HG03108 (cell line): ENCODE measurements around the gene C9orf50.
"Not testable (repeated sequence)": the region's sequence is repeated elsewhere in the genome, so short reads cannot be mapped to it uniquely, and the experiment has no call there.

Source experiments
- ATAC-seq: cut with Tn5 transposase; IDR thresholded peaks from one replicate; pipeline ENCODE4 v1.9.1; 2021; ENCODE audit warnings: moderate library complexity; ENCODE audit not compliant: unreplicated experiment

C9orf50 gene

GRCh38 chr9:129648764-129649115 lies 27.8 kb upstream of the C9orf50 start:
- ATAC-seq, result no peak

- ATAC-seq, result no peak
Observed at GRCh38 chr9:129648092-129648763, 27.3 kb upstream of the C9orf50 start.

- no peak for ATAC-seq
Observed at GRCh38 chr9:129647635-129648034, 26.7 kb upstream of the C9orf50 start.

- no peak for ATAC-seq
Observed at GRCh38 chr9:129646654-129647053, 25.8 kb upstream of the C9orf50 start.

GRCh38 chr9:129646252-129646651 lies 25.4 kb upstream of the C9orf50 start:
- no peak for ATAC-seq

- no peak for ATAC-seq
Observed at GRCh38 chr9:129644902-129645301, 24.0 kb upstream of the C9orf50 start.

- no peak for ATAC-seq
Observed at GRCh38 chr9:129644365-129644764, 23.5 kb upstream of the C9orf50 start.

GRCh38 chr9:129643706-129644105 lies 22.8 kb upstream of the C9orf50 start:
- ATAC-seq, result no peak

GRCh38 chr9:129641750-129642585 lies 21.1 kb upstream of the C9orf50 start, which contains the start of gene ASB6:
Gene ASB6 (minus strand): TSS chr9:129642151. CDS start chr9:129641999, 152 bp downstream.
- peak; percentile 88 for ATAC-seq

- no peak for ATAC-seq
Observed at GRCh38 chr9:129640871-129641749, 20.2 kb upstream of the C9orf50 start.

GRCh38 chr9:129640086-129640870 lies 19.4 kb upstream of the C9orf50 start:
- no peak for ATAC-seq

- no peak for ATAC-seq
Observed at GRCh38 chr9:129639756-129640085, 18.8 kb upstream of the C9orf50 start.

GRCh38 chr9:129639034-129639630 lies 18.2 kb upstream of the C9orf50 start:
- ATAC-seq, result no peak

- ATAC-seq, result no peak
Observed at GRCh38 chr9:129637673-129638439, 17.0 kb upstream of the C9orf50 start.

- no peak for ATAC-seq
Observed at GRCh38 chr9:129637102-129637501, 16.2 kb upstream of the C9orf50 start.

GRCh38 chr9:129636343-129636742 lies 15.4 kb upstream of the C9orf50 start:
- ATAC-seq, result not testable (repeated sequence)

GRCh38 chr9:129635099-129636065 lies 14.5 kb upstream of the C9orf50 start:
- ATAC-seq, result no peak

- no peak for ATAC-seq
Observed at GRCh38 chr9:129633848-129634247, 12.9 kb upstream of the C9orf50 start.
